Breast epithelium (tissue), 3 donors: Measurements from ENCODE around the gene CFAP65.

ENCODE experiments used
- CTCF ChIP-seq, 3 donors: fragments of 450-650 bp; IDR thresholded peaks; one replicate each; pipeline ENCODE4 v1.5.1; 2016 to 2017; ENCODE audit warnings: antibody characterized with exemption in 3 of 3, mild to moderate bottlenecking in 3 of 3, moderate library complexity in 3 of 3
- POLR2A ChIP-seq: fragments of 450-650 bp; IDR thresholded peaks from one replicate; pipeline ENCODE4 v1.6.1; 2016; ENCODE audit warnings: antibody characterized with exemption, mild to moderate bottlenecking, moderate library complexity

DNA sequence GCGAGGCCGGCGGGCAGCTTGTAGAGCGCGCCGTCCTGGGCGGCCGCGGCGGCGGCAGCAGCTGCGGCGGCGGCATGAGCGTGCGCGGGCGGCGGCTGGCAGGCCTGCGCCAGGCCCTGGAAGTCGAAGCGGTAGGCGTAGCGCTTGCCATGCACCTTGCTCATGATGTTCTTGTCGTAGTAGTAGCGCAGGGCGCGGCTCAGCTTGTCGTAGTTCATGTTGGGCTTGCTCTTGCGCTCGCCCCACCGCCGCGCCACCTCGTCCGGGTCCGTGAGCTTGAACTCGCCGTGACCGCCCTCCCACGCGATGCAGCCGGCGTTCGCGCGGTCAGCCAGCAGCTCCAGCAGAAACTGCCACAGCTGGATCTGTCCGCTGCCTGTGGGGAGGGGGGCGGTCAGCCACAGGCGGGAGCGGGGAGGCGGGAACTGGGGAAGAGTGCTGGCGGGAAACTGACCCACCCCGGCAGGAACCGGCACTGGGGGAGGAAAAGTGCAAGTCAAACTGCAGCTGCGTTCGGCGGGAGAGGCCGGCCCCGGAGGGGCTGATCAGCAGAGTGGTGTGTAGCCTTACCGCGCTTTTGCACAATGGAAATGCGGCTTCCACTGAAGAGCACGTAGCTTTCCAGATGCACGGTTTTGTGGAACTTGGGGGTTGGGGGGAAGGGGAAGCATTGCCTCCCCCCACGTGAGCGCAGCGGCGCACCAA is 59.3 kb downstream of the CFAP65 start:
- no peak for TF ChIP-seq CTCF (IDR thresholded peaks at IDR 0.05)
- TF ChIP-seq POLR2A, result no peak
